K562 (cell line): ENCODE results near the gene ZNF557. TPM values are rescaled to one million over a fixed set of nuclear protein-coding genes. Genes with fewer than 3 reads are reported as not detected.
A peak's percentile ranks its signal among the peaks of the same experiment; 100 is the strongest.

Source experiments
- GATAD2B ChIP-seq: fragments of 450-650 bp; IDR thresholded peaks from 2 replicates; pipeline ENCODE4 v1.6.1; 2017; ENCODE audit warnings: mild to moderate bottlenecking, borderline replicate concordance
- HNRNPK ChIP-seq: fragments of 200-400 bp; formaldehyde crosslinking; IDR thresholded peaks from one replicate; pipeline ENCODE4 v1.6.1; 2018; ENCODE audit warnings: mild to moderate bottlenecking, low read depth, low read length; ENCODE audit not compliant: poor library complexity, severe bottlenecking
- JUN ChIP-seq, 2 experiments: sonication (generic) in 1 of 2; formaldehyde crosslinking in 1 of 2; IDR thresholded peaks; 2 replicates each; pipeline versions ENCODE4 v1.6.1 to v1.8.0; 2012 to 2022; ENCODE audit warnings: borderline replicate concordance in 2 of 2, mild to moderate bottlenecking in 2 of 2, improper control_type of control experiment in 1 of 2, low read depth in 1 of 2, low read length in 1 of 2, missing genetic modification reagents in 1 of 2
- PRMT5 ChIP-seq: sonication (generic); formaldehyde crosslinking; IDR thresholded peaks from 2 replicates; pipeline ENCODE4 v1.5.0; 2020; ENCODE audit warnings: missing genetic modification reagents
- PTRF ChIP-seq: fragments of 450-650 bp; IDR thresholded peaks from 2 replicates; pipeline ENCODE4 v1.6.1; 2016; ENCODE audit warnings: mild to moderate bottlenecking, missing genetic modification characterization, missing compliant biosample characterization
- SUPT5H ChIP-seq: fragments of 450-650 bp; IDR thresholded peaks from 2 replicates; pipeline ENCODE4 v1.6.1; 2016
- THRA ChIP-seq: fragments of 450-650 bp; IDR thresholded peaks from 2 replicates; pipeline ENCODE4 v1.6.1; 2017; ENCODE audit warnings: mild to moderate bottlenecking, moderate library complexity
- ZBTB40 ChIP-seq, 2 experiments: fragments of 450-650 bp in 1 of 2; sonication (generic) in 1 of 2; formaldehyde crosslinking in 1 of 2; IDR thresholded peaks; 2 replicates each; pipeline versions ENCODE4 v1.7.1 to v1.9.0; 2016 to 2022; ENCODE audit warnings: inconsistent platforms in 1 of 2, mild to moderate bottlenecking in 1 of 2, missing genetic modification reagents in 1 of 2
- ZMIZ1 ChIP-seq, 2 experiments: fragments of 150-350 bp in 1 of 2; IDR thresholded peaks; 2 replicates each; pipeline ENCODE4 v1.6.1; 2012 to 2016; ENCODE audit warnings: low read depth in 2 of 2, low read length in 2 of 2, mild to moderate bottlenecking in 1 of 2, moderate library complexity in 1 of 2
- polyA plus RNA-seq, 8 experiments: library from polyadenylated mRNA; depleted of rRNA in 4 of 8; stranded (reverse) in 5 of 8; unstranded in 3 of 8; fragments of >200 nt; fragmentation: Nextera tagmentation in 2 of 8; fragmentation: Illumina TruSeq in 1 of 8; extraction: Ambion mirVana in 2 of 8; extraction: Trizol in 1 of 8; gene quantifications; 2 replicates each; pipeline versions ENCODE4 v1.2.1 to v1.2.3, GENCODE V29; 2011 to 2014; ENCODE audit warnings: inconsistent platforms in 1 of 8, missing spikeins in 1 of 8
- total RNA-seq, 7 experiments: library from RNA; depleted of rRNA in 6 of 7; stranded (reverse); fragments of >200 nt in 6 of 7; fragmentation: Illumina TruSeq in 2 of 7; extraction: Trizol in 2 of 7; gene quantifications; 2 replicates each; pipeline versions ENCODE4 v1.2.1 to v1.2.3, GENCODE V29; 2011 to 2021; ENCODE audit warnings: low replicate concordance in 1 of 7

The ZNF557 gene
- total and polyA plus RNA-seq, 9 of the 15 experiments (the other 6 are each of a cell fraction or from before 2014, with no cell fraction given) = 2.2 to 6.6 (median 4.4) TPM

GRCh38 chr19:7083076-7083956 is 13.8 kb downstream of the ZNF557 start (continued):
- TF ChIP-seq ZBTB40 (IDR thresholded peaks at IDR 0.05) (0 out of 2 replicates have a peak, but pooled peaks have one; percentile 15), ZBTB40 (CRISPR knock-in tag; IDR thresholded peaks at IDR 0.05) (0 out of 2 replicates have a peak, but pooled peaks have one; percentile 28), THRA (no peak), SUPT5H (0 out of 2 replicates have a peak, but pooled peaks have one; percentile 18), PTRF (tag) (no peak), ZMIZ1 (IDR thresholded peaks at IDR 0.05; ENCODE audit: low read depth in 2 of 2, low read length in 2 of 2) (no peak), JUN (IDR thresholded peaks at IDR 0.05; ENCODE audit: borderline replicate concordance, low read depth, low read length) (peak; percentile 46; the same call in 1 of the 2 replicates), JUN (CRISPR knock-in tag; IDR thresholded peaks at IDR 0.05; ENCODE audit: borderline replicate concordance) (no peak), PRMT5 (no peak), GATAD2B (no peak), HNRNPK (no peak)
